SH-SY5Y (cell line): ENCODE measurements around the gene ZEB1.

Experiments used
- GATA2 ChIP-seq: IDR thresholded peaks from 2 replicates; pipeline ENCODE4 v1.6.1; 2011; ENCODE audit warnings: mild to moderate bottlenecking, low read depth, low read length
- GATA3 ChIP-seq: IDR thresholded peaks from 2 replicates; pipeline ENCODE4 v1.6.1; 2011; ENCODE audit warnings: low read depth, mild to moderate bottlenecking, low read length, moderate library complexity

DNA sequence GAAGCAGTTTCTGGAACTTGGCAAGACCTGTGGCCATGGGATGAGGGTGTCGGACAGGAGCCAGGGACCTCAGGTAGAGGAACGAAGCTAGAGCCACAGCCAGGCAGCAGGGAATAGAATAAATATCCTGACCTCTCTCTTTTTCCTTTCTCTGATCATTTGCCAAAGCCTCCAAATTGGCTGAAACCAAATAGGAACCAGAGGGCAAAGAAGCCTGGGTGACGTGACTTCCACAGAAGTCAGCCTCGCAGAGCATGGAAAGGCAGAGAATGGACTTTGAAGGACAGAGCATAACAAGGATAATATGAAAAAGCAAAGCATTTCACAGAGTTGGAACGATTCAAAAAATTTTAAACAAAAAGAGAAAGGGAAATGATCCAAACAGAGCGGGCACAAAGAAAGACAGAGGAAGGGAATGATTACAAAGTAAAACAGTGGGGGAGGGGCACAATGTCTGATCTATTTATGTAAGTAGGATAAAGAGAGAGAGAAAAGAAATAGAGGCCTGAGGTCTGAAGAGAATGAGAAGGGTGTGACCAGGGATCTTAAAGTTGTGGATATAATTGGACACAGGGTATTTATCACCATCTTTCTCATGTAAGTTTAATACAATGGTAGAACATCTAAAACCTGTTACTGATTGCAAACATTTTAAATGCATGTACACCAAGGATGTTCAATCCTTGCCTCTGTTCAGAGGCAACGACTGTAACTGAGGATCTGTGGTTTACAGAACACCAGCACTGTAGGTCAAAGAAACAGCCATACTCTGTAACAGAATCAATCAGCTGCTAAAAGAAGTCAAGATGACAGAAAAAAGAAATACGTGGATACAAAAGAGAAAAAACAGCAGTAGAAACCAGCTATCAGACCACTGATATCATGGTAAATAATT, 4.5 kb upstream of the ZEB1 start:
- TF ChIP-seq GATA2 (no peak), GATA3 (no peak)
